Measurements from ENCODE around the gene KCNJ6.

DNA sequence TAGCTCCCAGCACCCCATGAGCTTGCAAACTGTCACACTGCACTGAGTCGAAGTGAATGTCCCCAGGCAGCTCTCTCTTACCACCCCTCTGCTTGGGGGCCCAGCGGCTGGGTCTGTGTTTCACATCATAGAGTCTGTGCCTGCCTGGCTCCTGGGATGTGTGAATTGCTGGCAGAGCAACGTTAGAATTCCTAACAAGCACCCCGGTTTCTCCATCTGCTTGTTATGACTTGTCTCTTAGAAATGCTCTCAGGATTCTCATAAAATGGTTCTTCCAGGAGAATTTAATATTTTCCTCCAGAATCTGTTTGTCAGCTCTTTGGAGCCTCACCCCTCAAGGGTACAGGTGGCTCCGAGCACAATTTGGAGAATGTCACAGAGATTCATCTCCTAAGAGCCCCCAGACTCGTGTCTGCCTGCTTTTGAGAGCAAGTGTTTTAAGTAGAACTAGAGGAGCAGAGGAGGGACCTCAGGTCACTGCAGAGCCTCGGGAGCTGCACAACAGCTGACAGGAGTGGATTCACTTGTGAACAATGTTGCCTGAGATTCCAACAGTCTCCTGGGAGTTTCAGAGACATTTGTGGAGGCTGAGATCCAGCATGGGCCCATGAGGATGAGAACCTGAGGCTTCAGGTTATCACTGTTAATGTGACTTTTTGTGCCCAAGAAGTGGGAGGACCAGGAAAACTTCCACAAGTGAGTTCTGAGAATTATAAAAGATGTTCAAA lies 131.5 kb downstream of the KCNJ6 start:
- TF ChIP-seq, protein P1, sequence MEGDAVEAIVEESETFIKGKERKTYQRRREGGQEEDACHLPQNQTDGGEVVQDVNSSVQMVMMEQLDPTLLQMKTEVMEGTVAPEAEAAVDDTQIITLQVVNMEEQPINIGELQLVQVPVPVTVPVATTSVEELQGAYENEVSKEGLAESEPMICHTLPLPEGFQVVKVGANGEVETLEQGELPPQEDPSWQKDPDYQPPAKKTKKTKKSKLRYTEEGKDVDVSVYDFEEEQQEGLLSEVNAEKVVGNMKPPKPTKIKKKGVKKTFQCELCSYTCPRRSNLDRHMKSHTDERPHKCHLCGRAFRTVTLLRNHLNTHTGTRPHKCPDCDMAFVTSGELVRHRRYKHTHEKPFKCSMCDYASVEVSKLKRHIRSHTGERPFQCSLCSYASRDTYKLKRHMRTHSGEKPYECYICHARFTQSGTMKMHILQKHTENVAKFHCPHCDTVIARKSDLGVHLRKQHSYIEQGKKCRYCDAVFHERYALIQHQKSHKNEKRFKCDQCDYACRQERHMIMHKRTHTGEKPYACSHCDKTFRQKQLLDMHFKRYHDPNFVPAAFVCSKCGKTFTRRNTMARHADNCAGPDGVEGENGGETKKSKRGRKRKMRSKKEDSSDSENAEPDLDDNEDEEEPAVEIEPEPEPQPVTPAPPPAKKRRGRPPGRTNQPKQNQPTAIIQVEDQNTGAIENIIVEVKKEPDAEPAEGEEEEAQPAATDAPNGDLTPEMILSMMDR (IDR thresholded peaks at IDR 0.05 in 2 of 3, conservative IDR thresholded peaks at IDR 0.05 in 1 of 3; ENCODE audit: borderline replicate concordance in 1 of 3, insufficient read depth in 1 of 3, low read depth in 2 of 3, low read length in 2 of 3), result no peak
- TF ChIP-seq, protein P2, sequence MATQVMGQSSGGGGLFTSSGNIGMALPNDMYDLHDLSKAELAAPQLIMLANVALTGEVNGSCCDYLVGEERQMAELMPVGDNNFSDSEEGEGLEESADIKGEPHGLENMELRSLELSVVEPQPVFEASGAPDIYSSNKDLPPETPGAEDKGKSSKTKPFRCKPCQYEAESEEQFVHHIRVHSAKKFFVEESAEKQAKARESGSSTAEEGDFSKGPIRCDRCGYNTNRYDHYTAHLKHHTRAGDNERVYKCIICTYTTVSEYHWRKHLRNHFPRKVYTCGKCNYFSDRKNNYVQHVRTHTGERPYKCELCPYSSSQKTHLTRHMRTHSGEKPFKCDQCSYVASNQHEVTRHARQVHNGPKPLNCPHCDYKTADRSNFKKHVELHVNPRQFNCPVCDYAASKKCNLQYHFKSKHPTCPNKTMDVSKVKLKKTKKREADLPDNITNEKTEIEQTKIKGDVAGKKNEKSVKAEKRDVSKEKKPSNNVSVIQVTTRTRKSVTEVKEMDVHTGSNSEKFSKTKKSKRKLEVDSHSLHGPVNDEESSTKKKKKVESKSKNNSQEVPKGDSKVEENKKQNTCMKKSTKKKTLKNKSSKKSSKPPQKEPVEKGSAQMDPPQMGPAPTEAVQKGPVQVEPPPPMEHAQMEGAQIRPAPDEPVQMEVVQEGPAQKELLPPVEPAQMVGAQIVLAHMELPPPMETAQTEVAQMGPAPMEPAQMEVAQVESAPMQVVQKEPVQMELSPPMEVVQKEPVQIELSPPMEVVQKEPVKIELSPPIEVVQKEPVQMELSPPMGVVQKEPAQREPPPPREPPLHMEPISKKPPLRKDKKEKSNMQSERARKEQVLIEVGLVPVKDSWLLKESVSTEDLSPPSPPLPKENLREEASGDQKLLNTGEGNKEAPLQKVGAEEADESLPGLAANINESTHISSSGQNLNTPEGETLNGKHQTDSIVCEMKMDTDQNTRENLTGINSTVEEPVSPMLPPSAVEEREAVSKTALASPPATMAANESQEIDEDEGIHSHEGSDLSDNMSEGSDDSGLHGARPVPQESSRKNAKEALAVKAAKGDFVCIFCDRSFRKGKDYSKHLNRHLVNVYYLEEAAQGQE (IDR thresholded peaks at IDR 0.05; ENCODE audit: low read depth), result no peak

Data from HCT116 (cell line).